NT2/D1 (cell line): ENCODE results near the gene FRMD4A.

ENCODE experiments used
- DNase-seq: peaks from one replicate; pipeline ENCODE4 v3.0.0-alpha.2; 2011; ENCODE audit warnings: low read depth, low spot score
- H3K27me3 ChIP-seq: 2 replicates; pipeline ENCODE4 v1.6.0; 2011; ENCODE audit warnings: mild to moderate bottlenecking; ENCODE audit not compliant: insufficient read length, insufficient read depth
- H3K36me3 ChIP-seq: 2 replicates; pipeline ENCODE4 v1.6.1; 2011; ENCODE audit warnings: mild to moderate bottlenecking, low read length, mixed read lengths; ENCODE audit not compliant: insufficient read depth, insufficient read length
- H3K4me1 ChIP-seq: 2 replicates; pipeline ENCODE4 v1.5.1; 2011; ENCODE audit not compliant: insufficient read depth, insufficient read length
- H3K4me3 ChIP-seq: 2 replicates; pipeline ENCODE4 v1.5.1; 2011; ENCODE audit warnings: low read depth; ENCODE audit not compliant: insufficient read length
- H3K9ac ChIP-seq: 2 replicates; pipeline ENCODE4 v1.6.0; 2011; ENCODE audit warnings: low read depth; ENCODE audit not compliant: insufficient read length
- H3K9me3 ChIP-seq: 2 replicates; pipeline ENCODE4 v1.5.1; 2011; ENCODE audit warnings: mild to moderate bottlenecking, low read length; ENCODE audit not compliant: insufficient read depth
- SUZ12 ChIP-seq: IDR thresholded peaks from 2 replicates; pipeline ENCODE4 v1.6.1; 2011; ENCODE audit not compliant: insufficient read length, insufficient read depth; ENCODE audit errors: extremely low read depth
- YY1 ChIP-seq: IDR thresholded peaks from 2 replicates; pipeline ENCODE4 v1.6.1; 2011; ENCODE audit not compliant: insufficient read length, insufficient read depth
- ZNF274 ChIP-seq: IDR thresholded peaks from 2 replicates; pipeline ENCODE4 v1.6.1; 2011; ENCODE audit warnings: mild to moderate bottlenecking, low read depth, low read length

FRMD4A gene

GRCh38 chr10:13730306-13730652 is 600.4 kb downstream of the FRMD4A start:
- H3K9ac ChIP-seq = no peak overlapping the region
- no peaks in the 10 kb centered on the region for H3K9me3 ChIP-seq
- no peaks in the 10 kb centered on the region for H3K27me3 ChIP-seq
- no peak overlapping the region for H3K4me3 ChIP-seq
- no peak for TF ChIP-seq YY1
- no peak for TF ChIP-seq SUZ12
- no peak for TF ChIP-seq ZNF274
- DNase-seq = no peak
- peaks cover 24% of the 10 kb centered on the region for H3K36me3 ChIP-seq
- H3K4me1 ChIP-seq = peaks cover 6% of the 10 kb centered on the region

- no peak for TF ChIP-seq YY1
- TF ChIP-seq ZNF274 = no peak
- Histone ChIP-seq H3K4me3 (no peak overlapping the region), H3K27me3 (no peaks in the 10 kb centered on the region), H3K9me3 (no peaks in the 10 kb centered on the region), H3K9ac (no peak overlapping the region), H3K36me3 (peaks cover 24% of the 10 kb centered on the region), H3K4me1 (peaks cover 6% of the 10 kb centered on the region)
- DNase-seq = no peak
These were observed 601.0 kb downstream of the FRMD4A start for GRCh38 chr10:13729586-13730305.

GRCh38 chr10:13728898-13729535 is 601.7 kb downstream of the FRMD4A start:
- Histone ChIP-seq H3K27me3 (no peaks in the 10 kb centered on the region), H3K9ac (no peak overlapping the region), H3K4me3 (no peak overlapping the region), H3K4me1 (peaks cover 6% of the 10 kb centered on the region), H3K36me3 (peaks cover 19% of the 10 kb centered on the region), H3K9me3 (no peaks in the 10 kb centered on the region)
- TF ChIP-seq YY1 = no peak
- TF ChIP-seq SUZ12 = no peak
- no peak for TF ChIP-seq ZNF274
- DNase-seq = no peak

GRCh38 chr10:13725594-13725993 is 605.1 kb downstream of the FRMD4A start:
- H3K9me3 ChIP-seq = no peaks in the 10 kb centered on the region
- no peaks in the 10 kb centered on the region for H3K27me3 ChIP-seq
- no peak overlapping the region for H3K4me3 ChIP-seq
- H3K36me3 ChIP-seq = peaks cover 5% of the 10 kb centered on the region
- DNase-seq = no peak
- TF ChIP-seq YY1 = no peak
- TF ChIP-seq SUZ12 = no peak
- no peak for TF ChIP-seq ZNF274
- peaks cover 6% of the 10 kb centered on the region for H3K4me1 ChIP-seq
- no peak overlapping the region for H3K9ac ChIP-seq

DNA sequence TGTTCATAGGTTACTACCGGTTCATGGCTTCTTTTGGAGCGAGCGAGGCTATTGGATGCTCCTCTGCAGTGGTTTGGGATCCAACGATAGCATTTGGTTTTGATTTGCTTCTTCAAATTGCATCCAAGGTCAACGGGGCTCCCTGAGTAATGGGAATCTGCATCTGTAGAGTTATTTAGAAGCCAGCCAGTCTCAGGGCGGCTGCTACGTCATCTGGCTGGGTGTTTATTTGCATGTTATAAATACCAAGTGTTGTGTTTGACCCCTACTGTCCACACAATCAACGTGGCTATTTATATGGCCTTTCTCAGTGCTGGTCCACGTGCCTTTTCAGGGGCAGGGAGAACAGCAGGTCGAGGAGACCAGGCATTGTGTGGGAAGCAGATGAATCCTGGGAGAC is 606.2 kb downstream of the FRMD4A start:
- DNase-seq = no peak
- no peak overlapping the region for H3K4me3 ChIP-seq
- H3K4me1 ChIP-seq = peaks cover 2% of the 10 kb centered on the region
- H3K9me3 ChIP-seq = no peaks in the 10 kb centered on the region
- no peaks in the 10 kb centered on the region for H3K27me3 ChIP-seq
- peaks cover 5% of the 10 kb centered on the region for H3K36me3 ChIP-seq
- no peak for TF ChIP-seq ZNF274
- no peak for TF ChIP-seq YY1
- TF ChIP-seq SUZ12 = no peak
- no peak overlapping the region for H3K9ac ChIP-seq

- no peaks in the 10 kb centered on the region for H3K9me3 ChIP-seq
- H3K36me3 ChIP-seq = peaks cover 5% of the 10 kb centered on the region
- H3K9ac ChIP-seq = no peak overlapping the region
- no peaks in the 10 kb centered on the region for H3K27me3 ChIP-seq
- TF ChIP-seq YY1 (no peak), SUZ12 (no peak), ZNF274 (no peak)
- no peak for DNase-seq
- peaks cover 2% of the 10 kb centered on the region for H3K4me1 ChIP-seq
- H3K4me3 ChIP-seq = no peak overlapping the region
These were observed 607.7 kb downstream of the FRMD4A start for GRCh38 chr10:13722747-13723653.

DNA sequence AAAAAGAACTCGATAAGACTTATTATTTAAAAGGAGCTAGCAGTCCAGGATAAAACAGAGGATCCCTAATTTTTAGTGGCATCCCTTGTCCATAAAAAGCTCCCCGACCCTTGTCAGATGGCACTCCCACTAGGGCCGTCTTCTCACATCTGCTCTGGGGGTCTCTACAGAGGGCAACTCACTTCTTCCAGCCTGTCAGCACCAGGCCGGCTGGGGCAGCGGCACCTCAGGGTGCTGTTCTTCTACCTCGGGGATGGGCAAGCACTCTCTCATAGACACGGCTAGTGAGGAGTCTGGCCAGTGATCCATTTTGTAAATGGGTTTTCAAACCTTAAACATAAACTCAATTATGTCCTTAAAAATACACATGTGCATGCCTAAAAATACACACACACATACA is 609.2 kb downstream of the FRMD4A start:
- Histone ChIP-seq H3K9ac (no peak overlapping the region), H3K36me3 (no peaks in the 10 kb centered on the region), H3K4me3 (no peak overlapping the region), H3K27me3 (no peaks in the 10 kb centered on the region), H3K4me1 (no peaks in the 10 kb centered on the region), H3K9me3 (no peaks in the 10 kb centered on the region)
- TF ChIP-seq ZNF274 (no peak), YY1 (no peak), SUZ12 (no peak)
- DNase-seq = no peak
